Mucosa of rectum (tissue), 2 donors: Measurements from ENCODE around the gene SCFD2.
"Not testable (repeated sequence)": the region's sequence is repeated elsewhere in the genome, so short reads cannot be mapped to it uniquely, and the experiment has no call there.

ENCODE experiments used
- H3K27ac ChIP-seq, 2 donors: one replicate each; pipeline ENCODE4 v1.7.0; 2013; ENCODE audit warnings: inconsistent platforms in 2 of 2, low read depth in 2 of 2, low read length in 2 of 2
- H3K27me3 ChIP-seq, 2 donors: one replicate each; pipeline ENCODE4 v1.7.0; 2013; ENCODE audit warnings: low read length in 2 of 2; ENCODE audit not compliant: control insufficient read depth in 2 of 2, insufficient read depth in 2 of 2
- H3K36me3 ChIP-seq, 2 donors: one replicate each; pipeline ENCODE4 v1.7.0; 2013; ENCODE audit warnings: low read length in 2 of 2; ENCODE audit not compliant: control insufficient read depth in 2 of 2, insufficient read depth in 2 of 2
- H3K4me1 ChIP-seq, 2 donors: one replicate each; pipeline ENCODE4 v1.7.0; 2013; ENCODE audit warnings: low read length in 2 of 2, mild to moderate bottlenecking in 1 of 2; ENCODE audit not compliant: control insufficient read depth in 2 of 2, insufficient read depth in 2 of 2
- H3K4me3 ChIP-seq, 2 donors: one replicate each; pipeline ENCODE4 v1.7.0; 2013; ENCODE audit warnings: low read length in 2 of 2
- H3K9ac ChIP-seq, 2 donors: one replicate each; pipeline ENCODE4 v1.7.0; 2013; ENCODE audit warnings: low read length in 2 of 2, low read depth in 1 of 2, mild to moderate bottlenecking in 1 of 2
- H3K9me3 ChIP-seq, 2 donors: one replicate each; pipeline ENCODE4 v1.7.0; 2013; ENCODE audit warnings: low read length in 2 of 2; ENCODE audit not compliant: control insufficient read depth in 2 of 2
- donor health status: healthy.
- donor health status: Normal muscosa, but diverticular disease.

The SCFD2 gene

DNA sequence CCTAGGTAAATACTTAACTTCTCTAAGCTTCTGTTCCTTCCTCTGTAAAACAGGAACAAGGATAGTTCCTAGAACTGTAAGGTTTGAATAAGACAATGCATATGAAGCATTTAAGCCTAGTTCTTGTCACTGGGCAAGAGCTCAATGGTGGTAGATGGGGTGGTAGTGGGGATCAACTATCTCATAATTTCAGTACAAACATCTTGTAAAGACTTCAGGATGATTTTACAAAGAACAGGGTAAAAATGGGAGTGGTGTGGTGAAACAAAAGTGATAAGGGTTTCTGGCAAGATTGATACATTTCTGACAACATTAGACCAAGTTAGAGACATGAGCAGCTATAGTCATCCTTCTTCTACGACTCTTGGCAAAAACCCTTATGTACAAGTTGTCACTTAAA is 137.8 kb downstream of the SCFD2 start:
- Histone ChIP-seq H3K27me3 (no peaks in the 10 kb centered on the region), H3K4me3 (no peak overlapping the region), H3K27ac (no peak overlapping the region), H3K9me3 (no peaks in the 10 kb centered on the region), H3K36me3 (no peaks in the 10 kb centered on the region), H3K4me1 (no peaks in the 10 kb centered on the region), H3K9ac (no peak overlapping the region)

GRCh38 chr4:53227451-53227850 is 138.4 kb downstream of the SCFD2 start:
- Histone ChIP-seq H3K36me3 (no peaks in the 10 kb centered on the region), H3K27me3 (no peaks in the 10 kb centered on the region), H3K9me3 (no peaks in the 10 kb centered on the region), H3K27ac (no peak overlapping the region), H3K4me3 (no peak overlapping the region), H3K4me1 (no peaks in the 10 kb centered on the region), H3K9ac (no peak overlapping the region)

- Histone ChIP-seq H3K27ac (no peak overlapping the region), H3K27me3 (no peaks in the 10 kb centered on the region), H3K9ac (no peak overlapping the region), H3K36me3 (no peaks in the 10 kb centered on the region), H3K4me1 (no peaks in the 10 kb centered on the region), H3K4me3 (no peak overlapping the region), H3K9me3 (no peaks in the 10 kb centered on the region)
Measured at GRCh38 chr4:53221832-53222480, 143.9 kb downstream of the SCFD2 start.

GRCh38 chr4:53219148-53219547 is 146.7 kb downstream of the SCFD2 start:
- not testable (repeated sequence) for H3K27ac ChIP-seq, H3K27me3 ChIP-seq, H3K4me1 ChIP-seq, H3K36me3 ChIP-seq, H3K9ac ChIP-seq, H3K4me3 ChIP-seq, H3K9me3 ChIP-seq

DNA sequence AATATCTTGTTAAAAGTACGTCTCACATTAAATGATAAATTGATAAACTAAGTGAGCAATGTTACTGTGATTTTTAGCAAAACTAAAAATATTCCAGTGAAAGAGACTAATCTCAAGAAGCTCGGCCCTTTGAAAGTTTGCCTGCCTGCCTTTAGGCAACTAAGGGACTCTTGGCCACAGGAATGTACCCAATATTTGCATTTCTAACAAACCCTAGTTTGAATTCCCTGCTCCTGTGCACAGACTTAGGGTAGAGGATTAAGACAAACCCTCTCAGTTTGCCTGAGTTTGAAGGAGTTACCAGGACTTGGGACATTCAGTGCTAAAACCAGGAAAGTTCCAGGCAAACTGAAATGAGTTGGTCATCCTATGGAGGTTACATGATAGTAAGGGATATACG is 157.1 kb downstream of the SCFD2 start:
- H3K27me3 ChIP-seq: no peaks in the 10 kb centered on the region
- H3K27ac ChIP-seq: no peak overlapping the region
- H3K36me3 ChIP-seq: no peaks in the 10 kb centered on the region
- H3K9ac ChIP-seq: no peak overlapping the region
- H3K9me3 ChIP-seq: no peaks in the 10 kb centered on the region
- no peak overlapping the region for H3K4me3 ChIP-seq
- no peaks in the 10 kb centered on the region for H3K4me1 ChIP-seq

DNA sequence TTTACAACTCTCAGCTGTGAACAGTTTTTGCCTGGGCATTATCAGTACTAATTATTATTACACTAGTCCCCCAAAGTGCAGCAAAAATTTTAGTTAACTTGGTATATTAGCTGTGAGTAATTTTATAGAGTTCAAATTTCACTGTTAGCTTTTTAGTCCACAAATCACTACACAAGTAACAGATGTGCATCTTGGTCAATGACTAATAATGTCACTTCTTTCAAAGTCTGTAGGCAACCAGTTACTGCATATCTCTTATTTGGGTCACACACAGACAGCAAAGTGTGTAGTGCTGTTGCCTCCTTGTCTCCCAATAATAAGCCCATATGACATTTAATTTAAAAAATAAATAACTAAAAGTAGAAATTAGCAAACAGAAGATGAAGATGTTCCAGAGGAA is 159.9 kb downstream of the SCFD2 start:
- H3K27me3 ChIP-seq: no peaks in the 10 kb centered on the region
- H3K36me3 ChIP-seq: no peaks in the 10 kb centered on the region
- H3K4me3 ChIP-seq: no peak overlapping the region
- no peak overlapping the region for H3K9ac ChIP-seq
- no peaks in the 10 kb centered on the region for H3K9me3 ChIP-seq
- H3K4me1 ChIP-seq: no peaks in the 10 kb centered on the region
- H3K27ac ChIP-seq: no peak overlapping the region

DNA sequence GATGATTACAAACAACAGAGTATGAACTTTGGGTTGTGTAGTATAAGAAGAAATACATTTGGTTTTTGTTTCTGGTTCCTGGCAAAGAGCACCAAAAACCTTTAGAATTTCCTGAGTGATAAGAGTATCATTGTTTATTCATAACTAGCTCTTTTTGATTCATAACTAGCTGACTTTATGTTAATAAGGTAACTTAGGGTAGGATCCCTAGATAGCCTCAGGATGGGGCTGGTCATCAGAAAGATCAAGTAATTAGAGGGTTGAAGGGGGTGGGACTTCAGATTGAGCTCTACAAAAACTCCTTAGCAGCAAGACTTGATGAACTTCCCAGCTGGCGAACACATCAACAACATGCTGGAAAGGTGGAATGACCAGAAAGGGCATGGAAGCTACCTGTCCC is 166.5 kb downstream of the SCFD2 start:
- no peak overlapping the region for H3K27ac ChIP-seq
- no peaks in the 10 kb centered on the region for H3K36me3 ChIP-seq
- no peak overlapping the region for H3K9ac ChIP-seq
- H3K9me3 ChIP-seq: no peaks in the 10 kb centered on the region
- no peaks in the 10 kb centered on the region for H3K4me1 ChIP-seq
- no peaks in the 10 kb centered on the region for H3K27me3 ChIP-seq
- H3K4me3 ChIP-seq: no peak overlapping the region

DNA sequence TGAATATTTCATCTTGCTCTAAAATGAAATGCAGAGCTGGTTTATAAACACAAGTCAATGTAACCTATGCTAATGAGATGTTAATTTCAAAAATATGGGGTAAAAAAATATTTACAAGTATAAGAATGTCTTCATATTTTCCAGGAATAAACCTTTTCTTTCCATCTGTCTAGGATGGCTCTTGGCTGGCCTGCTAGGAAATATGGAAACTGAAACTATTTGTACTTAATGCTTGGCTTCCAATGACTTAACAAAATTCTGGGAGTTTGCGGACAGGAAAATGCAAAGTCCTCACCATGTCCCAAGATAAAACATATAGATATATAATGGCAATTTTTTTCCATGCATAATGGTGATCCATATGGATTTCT is 168.1 kb downstream of the SCFD2 start:
- Histone ChIP-seq H3K27me3 (no peaks in the 10 kb centered on the region), H3K4me3 (no peak overlapping the region), H3K9me3 (no peaks in the 10 kb centered on the region), H3K4me1 (no peaks in the 10 kb centered on the region), H3K9ac (no peak overlapping the region), H3K27ac (no peak overlapping the region), H3K36me3 (no peaks in the 10 kb centered on the region)

GRCh38 chr4:53196882-53197771 is 168.7 kb downstream of the SCFD2 start:
- Histone ChIP-seq H3K4me1 (no peaks in the 10 kb centered on the region), H3K27ac (no peak overlapping the region), H3K9ac (no peak overlapping the region), H3K9me3 (no peaks in the 10 kb centered on the region), H3K4me3 (no peak overlapping the region), H3K27me3 (no peaks in the 10 kb centered on the region), H3K36me3 (no peaks in the 10 kb centered on the region)

DNA sequence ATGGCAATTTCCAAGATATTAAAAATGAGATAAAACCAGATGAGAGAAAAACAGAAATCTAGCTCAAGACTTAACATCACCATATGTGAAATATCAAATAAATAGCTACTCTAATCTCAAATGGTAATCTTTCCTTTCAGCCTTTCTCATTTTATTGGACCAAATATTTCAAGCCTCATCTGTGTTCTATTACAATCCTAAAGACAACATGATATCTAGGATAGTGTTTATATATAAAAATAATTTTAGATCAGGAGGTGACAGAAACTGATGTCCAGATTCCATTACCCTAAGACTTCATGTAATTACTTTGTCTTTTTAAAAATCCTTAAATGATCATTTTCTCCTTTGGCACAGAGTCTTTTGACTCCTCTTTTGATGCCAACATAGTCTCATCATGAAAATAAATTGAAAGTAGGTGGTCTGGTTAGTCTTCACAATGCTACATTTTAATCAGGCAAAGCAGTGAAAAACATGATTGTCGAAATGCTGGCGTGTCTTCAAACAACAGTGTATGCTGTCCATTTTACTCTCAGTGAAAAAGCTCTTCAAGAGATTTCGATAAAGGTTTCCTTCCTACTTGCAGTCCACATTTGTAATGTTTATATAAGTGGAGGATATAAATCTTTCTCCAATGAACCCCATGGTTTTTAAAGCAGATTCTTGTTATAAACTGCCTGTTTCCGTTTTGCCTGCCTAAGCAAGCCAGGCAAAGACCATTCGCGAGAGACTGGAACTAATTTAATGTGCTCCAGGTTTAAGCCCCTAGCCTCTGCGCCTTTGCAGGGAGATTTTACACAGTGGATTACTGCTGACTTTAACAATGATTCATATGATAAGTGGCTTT is 169.8 kb downstream of the SCFD2 start:
- Histone ChIP-seq H3K36me3 (no peaks in the 10 kb centered on the region), H3K4me3 (no peak overlapping the region), H3K27me3 (no peaks in the 10 kb centered on the region), H3K9ac (no peak overlapping the region), H3K27ac (no peak overlapping the region), H3K9me3 (no peaks in the 10 kb centered on the region), H3K4me1 (no peaks in the 10 kb centered on the region)
